Upper lobe of left lung (tissue), 4 donors: Measurements from ENCODE around the gene KDM4E.

Experiments
- POLR2A ChIP-seq, 4 donors: fragments of 450-650 bp; IDR thresholded peaks; one replicate each; pipeline ENCODE4 v1.5.1; 2016 to 2017; ENCODE audit warnings: antibody characterized with exemption in 4 of 4, mild to moderate bottlenecking in 2 of 4
- TF ChIP-seq, protein P1 (sequence below), 6 experiments: fragments of 450-650 bp in 4 of 6; fragments of 200-600 bp in 2 of 6; sonication (generic) in 2 of 6; IDR thresholded peaks; one replicate each; pipeline ENCODE4 v1.5.1; 2016 to 2019; ENCODE audit warnings: antibody characterized with exemption in 6 of 6

DNA sequence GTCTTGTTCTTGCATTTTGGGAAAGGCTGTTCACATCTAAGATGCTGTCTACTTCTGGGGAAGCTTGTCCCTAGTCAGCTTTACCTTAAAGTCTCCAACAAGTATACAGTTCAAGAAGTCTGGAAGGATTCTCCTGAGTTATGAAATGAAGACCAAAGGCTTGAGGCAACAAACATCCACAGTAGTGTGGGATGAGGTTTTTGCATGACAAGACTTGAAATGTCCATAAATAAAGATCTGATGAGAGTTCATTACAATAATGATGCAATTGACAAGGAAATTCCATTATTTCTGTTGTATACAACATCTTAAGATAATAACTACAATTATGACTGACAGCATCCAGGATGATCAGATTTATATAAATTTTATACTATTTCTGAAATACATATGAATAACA, 21.3 kb upstream of the KDM4E start:
- TF ChIP-seq, protein P1, sequence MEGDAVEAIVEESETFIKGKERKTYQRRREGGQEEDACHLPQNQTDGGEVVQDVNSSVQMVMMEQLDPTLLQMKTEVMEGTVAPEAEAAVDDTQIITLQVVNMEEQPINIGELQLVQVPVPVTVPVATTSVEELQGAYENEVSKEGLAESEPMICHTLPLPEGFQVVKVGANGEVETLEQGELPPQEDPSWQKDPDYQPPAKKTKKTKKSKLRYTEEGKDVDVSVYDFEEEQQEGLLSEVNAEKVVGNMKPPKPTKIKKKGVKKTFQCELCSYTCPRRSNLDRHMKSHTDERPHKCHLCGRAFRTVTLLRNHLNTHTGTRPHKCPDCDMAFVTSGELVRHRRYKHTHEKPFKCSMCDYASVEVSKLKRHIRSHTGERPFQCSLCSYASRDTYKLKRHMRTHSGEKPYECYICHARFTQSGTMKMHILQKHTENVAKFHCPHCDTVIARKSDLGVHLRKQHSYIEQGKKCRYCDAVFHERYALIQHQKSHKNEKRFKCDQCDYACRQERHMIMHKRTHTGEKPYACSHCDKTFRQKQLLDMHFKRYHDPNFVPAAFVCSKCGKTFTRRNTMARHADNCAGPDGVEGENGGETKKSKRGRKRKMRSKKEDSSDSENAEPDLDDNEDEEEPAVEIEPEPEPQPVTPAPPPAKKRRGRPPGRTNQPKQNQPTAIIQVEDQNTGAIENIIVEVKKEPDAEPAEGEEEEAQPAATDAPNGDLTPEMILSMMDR (IDR thresholded peaks at IDR 0.05): no peak
- TF ChIP-seq POLR2A (IDR thresholded peaks at IDR 0.05): no peak
